ENCODE data around the gene TUBG2. TPM values are rescaled to one million over a fixed set of nuclear protein-coding genes. Genes with fewer than 3 reads are reported as not detected.
A peak's percentile ranks its signal among the peaks of the same experiment; 100 is the strongest.
"Not testable (repeated sequence)": the region's sequence is repeated elsewhere in the genome, so short reads cannot be mapped to it uniquely, and the experiment has no call there.

Gene TUBG2
- 30.7 and 35.4 TPM in 2 replicates for total RNA-seq (2014; rRNA removed)
- 30.3 TPM for polyA plus RNA-seq (2012)

DNA sequence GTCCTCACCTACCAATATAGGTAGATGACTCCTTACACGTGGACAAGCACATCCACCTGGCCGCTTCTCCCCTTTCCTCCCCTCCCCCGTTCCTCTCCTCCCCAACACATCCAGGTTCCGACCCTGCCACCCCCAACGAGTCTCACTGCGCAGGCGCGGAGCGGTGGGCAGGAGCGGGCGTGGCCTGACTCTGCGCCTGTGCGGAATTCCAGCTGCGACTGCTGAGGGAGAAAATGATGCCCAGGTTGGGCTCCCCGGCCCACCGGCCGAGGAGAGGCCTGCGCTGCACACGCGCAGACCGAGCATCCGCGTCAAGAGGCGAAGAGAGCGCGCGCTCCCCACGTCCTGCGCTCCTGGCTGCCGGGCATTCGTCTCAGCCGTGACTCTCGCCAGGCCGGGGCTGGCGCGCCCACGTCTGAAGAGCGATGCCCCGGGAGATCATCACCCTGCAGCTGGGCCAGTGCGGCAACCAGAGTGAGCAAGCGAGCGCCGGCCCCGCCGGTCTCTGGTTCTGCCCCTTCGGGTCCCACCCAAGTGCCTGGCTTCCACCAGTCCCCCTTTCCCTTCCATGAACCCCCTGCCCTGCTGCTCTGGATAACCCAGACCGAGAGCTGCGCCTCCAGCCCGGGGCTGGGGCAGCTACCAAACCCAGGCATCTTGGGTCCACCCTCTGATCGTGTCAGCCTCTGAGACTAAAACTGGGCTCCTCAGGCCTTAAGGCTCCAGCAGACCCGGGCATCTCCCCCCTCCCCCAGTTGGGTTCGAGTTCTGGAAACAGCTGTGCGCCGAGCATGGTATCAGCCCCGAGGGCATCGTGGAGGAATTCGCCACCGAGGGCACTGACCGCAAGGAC is at the start of gene TUBG2:
Gene TUBG2, plus strand, starts transcription at position 206 of the 853 bp plus-strand sequence. Its CDS starts 220 bp downstream, at position 426.
- DNase-seq (ENCODE audit: low read depth): peak; percentile 89

DNA sequence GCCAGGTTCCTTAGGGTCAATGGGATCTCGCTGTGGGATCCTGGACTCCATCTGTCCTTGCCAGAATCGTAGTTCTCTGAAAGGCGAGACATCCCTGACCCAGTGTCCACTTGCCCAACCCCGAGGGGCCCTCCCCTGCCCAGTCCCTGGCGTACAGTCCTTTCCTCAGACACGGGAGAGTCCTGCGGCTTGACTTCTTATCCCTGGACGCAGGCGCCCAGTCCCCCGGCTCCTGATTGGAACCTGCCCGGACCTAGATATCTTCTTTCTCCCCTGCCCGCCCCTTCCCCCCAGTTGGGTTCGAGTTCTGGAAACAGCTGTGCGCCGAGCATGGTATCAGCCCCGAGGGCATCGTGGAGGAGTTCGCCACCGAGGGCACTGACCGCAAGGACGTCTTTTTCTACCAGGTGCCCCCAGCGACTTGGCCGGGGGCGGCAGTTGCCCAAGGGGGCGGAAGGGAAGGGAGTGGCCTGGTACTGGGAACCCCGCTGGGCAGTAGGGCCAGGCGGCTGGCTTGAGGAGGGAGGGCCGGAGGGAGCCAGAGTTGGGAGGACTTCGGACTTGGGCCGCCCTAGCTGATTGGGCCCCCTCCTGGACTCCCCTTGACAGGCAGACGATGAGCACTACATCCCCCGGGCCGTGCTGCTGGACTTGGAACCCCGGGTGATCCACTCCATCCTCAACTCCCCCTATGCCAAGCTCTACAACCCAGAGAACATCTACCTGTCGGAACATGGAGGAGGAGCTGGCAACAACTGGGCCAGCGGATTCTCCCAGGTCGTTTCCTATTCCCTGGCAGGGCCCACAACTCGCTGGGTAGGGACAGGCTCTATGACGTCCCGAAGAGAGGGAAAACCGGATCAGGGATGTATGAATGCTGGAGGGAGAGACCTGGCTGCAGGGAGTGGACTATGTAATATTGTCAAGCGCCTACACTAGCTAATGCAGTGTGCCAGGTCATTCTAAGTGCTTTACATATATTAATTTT is 49.0 kb upstream of the TUBG2 start:
- DNase-seq (ENCODE audit: low read depth): peak; percentile 56

DNA sequence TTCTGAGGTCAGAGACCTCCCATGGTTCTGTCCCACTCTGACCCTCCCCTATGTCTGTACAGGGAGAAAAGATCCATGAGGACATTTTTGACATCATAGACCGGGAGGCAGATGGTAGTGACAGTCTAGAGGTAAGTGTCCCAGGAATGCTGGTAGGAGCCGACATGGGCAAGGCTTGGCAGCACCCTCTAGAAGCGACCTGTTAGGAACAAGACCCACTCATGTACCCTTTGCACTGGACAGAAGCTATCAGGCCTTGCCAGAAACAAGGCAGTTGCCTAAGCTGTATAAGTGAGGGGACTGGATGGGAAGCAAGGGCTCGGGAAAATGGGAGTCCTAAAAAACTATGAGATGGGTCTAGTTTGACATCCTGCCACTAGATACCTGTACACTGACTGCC is 47.1 kb upstream of the TUBG2 start:
- no peak for DNase-seq (ENCODE audit: low read depth)

DNA sequence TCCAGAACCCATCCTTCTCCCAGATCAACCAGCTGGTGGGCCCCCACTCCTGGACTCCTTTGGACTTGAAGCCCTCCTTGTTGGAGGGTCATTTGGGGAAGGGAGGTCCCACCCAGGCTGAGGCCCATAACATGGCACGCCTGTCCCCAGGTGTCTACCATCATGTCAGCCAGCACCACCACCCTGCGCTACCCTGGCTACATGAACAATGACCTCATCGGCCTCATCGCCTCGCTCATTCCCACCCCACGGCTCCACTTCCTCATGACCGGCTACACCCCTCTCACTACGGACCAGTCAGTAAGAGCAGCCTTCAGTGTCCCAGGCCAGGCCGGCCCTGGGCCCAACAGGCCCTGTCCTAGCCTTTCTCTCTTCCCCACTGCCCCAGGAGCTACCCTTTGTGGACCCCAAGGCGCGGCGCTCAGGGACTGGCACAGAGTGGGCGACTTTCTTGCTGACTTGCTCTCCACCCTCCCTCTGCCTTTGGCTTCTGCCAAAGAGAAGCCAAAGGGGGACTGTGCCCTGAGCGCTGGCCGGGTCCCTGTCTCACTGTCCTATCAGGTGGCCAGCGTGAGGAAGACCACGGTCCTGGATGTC is 45.3 kb upstream of the TUBG2 start:
- DNase-seq (ENCODE audit: low read depth): no peak

DNA sequence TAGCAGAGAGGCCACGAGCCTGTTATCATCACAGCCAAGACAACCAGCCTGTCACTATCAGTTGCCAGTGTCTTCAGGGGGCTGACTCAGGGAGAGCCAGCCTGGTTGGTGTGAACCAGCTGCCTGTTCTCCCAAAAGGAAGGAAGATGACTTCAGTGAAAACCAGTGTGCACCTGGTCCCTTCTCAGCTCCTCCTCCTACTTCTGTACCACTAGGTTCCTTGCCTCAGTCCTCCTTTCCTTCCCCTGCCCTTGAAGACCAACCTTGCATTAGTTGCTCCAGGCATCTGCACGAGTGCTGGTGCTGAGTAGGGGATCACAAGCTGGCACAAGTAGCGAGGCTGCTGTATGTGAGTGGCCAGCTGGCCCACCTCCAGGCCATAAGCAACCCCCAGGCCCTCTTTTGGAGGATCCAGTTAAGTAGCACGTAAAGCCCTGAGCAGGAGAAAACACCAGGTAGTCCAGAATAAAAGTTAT is 41.1 kb upstream of the TUBG2 start:
- DNase-seq (ENCODE audit: low read depth): peak; percentile 42

DNA sequence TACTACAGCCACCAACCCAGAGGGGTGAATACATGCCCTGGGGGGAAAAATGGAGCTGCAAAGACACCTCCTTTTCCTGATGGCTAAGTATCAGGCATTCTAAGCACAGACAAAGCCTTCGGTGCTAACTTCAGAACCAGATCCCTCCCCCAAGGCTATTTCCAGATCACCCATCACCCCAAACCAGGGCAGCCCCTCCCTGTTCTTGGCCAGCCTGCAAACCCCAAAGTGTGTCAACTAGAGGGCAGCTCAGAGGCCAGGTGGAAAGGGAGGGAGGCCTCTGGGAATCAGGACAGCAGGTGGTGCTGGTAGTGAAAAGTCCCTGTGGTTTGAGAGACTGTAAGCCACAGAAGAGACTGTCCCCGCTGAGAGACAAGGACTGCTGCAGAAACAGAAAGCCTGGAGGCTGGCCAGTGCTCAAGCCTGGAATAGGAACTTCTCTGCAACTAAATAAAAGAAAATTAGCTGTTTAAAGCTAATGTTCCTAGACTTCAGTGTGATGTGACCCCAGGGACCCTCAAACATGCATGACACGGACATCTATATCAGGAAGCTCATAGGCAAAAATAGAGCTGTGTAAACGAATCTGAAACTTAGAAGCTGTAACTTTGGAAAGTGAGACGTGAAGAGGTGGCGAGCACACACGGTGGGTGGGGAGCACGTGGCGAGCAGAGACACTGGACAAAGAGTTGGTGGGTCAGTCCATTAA is 40.5 kb upstream of the TUBG2 start:
- peak; percentile 93 for DNase-seq (ENCODE audit: low read depth)

DNA sequence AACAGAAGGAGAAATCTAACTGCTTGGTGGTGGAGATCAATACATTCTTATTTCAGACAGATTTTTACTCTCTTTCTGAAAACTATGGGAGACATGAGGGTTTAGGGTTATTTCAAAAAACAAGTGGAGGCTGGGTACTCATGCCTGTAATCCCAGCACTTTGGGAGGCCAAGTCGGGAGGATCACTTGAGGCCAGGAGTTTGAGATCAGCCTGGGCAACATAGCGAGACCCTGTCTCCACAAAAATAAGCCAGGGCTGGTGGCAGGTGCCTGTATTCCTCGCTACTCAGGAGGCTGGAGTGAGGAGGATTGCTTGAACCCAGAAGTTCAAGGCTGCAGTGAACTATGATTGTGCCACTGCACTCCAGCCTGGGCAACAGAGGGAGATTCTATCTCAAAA is 37.1 kb upstream of the TUBG2 start:
- DNase-seq (ENCODE audit: low read depth): not testable (repeated sequence)

DNA sequence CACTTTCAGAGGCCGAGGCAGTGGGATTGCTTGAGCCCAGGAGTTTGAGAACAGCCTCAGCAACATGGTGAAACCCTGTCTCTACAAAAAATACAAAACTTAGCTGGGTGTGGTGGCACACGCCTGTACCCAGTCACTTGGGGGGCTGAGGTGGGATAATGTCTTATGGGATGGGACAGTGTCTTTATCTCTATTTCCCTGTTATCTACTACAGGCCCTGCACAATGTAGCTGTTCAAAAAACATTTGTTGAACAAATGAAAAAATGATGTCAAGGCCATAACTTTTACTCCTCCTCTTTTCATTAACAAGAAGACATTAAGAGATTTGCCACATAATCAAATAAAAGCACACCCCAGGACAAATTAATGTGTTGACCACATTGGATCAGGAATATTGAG is 35.8 kb upstream of the TUBG2 start:
- DNase-seq (ENCODE audit: low read depth): no peak

DNA sequence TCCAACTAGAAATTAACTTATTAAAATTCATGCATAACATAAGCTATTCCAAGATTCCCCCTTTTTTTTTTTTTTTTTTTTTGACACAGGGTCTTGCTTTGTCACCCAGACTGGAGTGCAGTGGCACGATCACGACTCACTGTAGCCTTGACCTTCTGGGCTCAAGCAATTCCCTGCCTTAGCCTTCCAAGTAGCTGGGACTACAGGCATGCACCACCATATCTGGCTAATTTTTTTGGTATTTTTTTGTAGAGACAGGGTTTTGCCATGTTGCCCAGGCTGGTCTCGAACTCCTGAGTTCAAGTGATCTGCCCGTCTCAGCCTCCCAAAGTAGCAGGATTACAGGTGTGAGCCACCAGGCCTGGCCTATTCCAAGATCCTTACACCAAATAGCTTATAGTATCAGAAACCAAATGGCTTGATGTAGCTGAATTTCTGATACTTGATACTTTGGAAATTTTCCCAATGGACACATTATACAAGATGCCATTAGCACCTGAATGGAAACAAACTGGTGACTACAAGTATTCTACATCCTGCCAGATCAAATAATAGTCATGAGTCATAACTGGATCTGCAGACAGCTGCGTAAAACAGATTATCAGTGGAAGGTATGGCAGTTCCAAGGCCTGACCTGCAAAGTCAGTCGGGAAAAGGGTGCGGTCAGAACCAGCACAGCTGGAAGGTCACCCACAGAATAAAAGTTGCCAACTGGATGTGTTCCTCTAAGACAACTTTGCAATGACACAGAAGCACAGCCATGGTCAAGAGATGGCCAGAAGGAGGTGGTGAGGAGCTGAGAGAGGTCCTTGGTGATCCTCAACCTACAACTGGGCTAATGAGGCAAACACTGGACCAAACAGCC is 35.1 kb upstream of the TUBG2 start:
- peak; percentile 85 for DNase-seq (ENCODE audit: low read depth)

DNA sequence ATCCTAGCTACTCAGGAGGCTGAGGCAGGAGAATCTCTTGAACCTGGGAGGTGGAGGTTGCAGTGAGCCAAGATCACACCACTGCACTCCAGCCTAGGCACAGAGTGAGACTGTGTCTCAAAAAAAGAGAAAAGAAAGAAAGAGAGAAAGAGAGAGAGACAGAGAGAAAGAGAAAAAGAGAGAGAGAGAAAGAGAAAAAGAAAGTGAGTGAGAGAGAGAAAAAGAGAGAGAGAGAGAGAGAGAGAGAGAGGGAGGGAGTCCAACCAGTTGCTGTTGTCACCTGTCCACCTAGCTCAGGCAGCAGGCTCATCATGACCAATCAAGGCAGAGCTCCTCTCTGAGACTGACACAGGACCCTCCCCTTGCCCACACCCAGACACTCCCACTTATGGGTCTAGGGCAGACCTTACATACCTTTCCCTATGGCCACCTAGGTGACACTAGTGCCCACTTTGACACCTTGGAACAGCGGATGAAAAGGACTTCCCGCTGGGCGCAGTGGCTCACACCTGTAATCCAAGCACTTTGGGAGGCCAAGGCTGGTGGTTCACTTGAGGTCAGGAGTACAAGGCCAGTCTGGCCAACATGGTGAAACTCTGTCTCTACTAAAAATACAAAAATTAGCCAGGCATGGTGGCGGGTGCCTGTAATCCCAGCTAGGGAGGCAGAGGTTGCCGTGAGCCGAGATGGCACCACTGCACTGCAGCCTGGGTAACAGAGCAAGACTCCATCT is 31.9 kb upstream of the TUBG2 start:
- not testable (repeated sequence) for DNase-seq (ENCODE audit: low read depth)

DNA sequence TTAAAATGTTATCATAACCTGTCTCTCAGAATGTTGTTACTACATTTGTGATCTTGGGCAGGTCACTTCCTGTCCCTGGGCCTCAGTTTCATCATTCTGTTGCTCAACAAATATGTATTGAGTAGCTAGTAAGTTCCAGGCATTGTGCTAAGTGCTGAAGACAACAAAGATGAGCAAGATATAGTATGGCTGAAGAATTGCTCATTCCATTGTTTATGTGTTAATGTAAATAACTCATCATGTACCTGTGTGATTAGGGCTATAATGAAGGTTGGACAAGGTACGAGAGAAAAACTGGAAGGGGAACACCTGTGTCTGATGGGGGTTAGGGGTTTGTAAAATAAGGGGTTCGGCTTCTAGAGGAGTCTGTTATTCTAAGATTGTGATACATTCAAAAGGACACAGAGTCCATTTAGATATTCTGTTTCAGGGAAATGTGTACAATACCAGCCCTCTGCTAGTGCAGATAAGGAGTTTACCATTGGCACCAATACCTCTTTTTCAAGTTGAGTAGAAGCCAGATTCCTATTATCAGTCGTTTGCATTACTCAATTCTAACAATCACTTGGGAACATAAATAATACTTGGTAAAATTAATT is 29.6 kb upstream of the TUBG2 start:
- DNase-seq (ENCODE audit: low read depth): no peak

DNA sequence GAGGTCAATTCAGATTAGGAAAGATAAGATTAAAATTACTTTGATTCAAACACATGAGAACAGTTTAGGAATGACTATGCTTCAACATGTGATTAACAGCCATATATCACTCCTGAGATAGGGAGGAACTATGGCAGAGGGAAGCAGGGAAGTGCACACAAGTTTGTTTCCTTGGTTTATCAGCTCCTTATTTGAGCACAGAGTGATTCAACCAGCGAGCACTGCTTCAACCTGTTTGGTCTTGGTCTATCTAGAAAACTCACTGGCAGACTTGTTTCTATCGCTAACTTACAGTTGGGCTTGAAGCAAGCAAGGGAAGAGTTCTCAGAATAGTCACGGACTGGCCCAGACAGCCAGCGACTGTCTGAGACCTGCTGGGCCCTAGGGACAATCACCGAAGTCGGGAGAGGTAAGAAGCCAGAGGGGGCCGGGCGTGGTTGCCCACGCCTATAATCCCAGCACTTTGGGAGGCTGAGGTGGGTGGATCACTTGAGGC is 26.1 kb upstream of the TUBG2 start:
- no peak for DNase-seq (ENCODE audit: low read depth)

DNA sequence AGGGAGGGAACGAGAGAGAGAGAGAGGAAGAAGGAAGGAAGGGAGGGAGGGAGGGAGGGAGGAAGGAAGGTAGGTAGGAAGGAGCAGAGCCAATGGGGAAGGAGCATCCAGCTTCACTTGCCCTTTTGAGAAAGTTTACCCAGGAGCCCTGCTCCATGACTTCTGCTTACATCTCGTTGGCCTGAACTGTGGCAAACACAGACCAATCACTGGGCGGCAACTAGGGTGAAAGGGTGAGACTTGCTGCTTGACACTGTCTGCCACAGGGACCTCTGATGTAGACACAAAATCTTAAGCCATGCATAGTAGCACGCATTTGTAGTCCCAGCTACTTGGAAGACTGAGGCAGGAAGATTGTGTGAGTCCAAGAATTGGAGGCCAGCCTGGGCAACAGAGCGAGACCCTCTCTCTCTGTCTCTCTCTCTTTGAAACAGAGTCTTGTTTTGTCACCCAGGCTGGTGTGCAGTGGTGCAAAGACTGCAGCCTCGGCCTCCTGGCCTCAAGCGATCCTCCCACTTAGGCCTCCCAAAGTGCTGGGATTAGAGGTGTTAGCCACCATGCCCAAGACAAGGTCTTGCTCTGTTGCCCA is 19.5 kb upstream of the TUBG2 start:
- DNase-seq (ENCODE audit: low read depth): no peak

DNA sequence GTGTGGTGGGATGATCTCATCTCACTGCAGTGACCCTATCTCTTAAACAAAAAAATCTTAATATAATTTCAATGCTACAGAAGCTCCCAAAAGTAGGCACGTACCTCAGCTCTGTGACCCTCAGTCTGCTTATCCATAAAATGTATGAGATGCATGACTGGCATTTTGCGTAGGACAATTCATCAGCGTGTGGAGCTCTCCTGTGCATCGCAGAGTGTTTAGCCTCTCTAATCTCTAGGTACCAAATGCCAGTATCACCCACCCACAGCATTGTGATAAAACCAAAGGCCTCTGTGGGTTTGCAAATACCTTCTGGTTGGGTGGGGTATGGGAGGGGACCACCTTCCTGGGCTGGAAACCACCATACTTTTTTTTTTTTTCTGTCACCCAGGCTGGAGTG is 19.0 kb upstream of the TUBG2 start:
- no peak for DNase-seq (ENCODE audit: low read depth)

DNA sequence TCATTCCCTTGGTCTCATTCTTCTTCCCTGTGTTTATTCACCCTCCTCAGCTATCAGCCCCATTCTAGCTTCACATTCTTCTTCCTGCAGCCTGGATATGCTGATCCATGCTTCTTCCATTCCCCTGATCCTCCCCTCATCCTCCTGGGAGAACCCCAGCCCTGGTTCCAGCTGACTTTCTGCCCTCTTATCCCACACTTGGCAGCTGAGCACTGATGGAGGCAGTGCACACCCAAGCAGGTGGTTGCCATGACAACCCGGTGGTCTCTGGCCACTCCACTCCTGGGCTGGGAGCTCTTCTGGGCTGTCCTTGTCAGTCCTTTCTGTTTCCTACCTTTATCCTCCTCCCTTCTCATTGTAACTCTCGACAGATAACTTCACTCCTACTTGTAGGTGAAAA is 16.7 kb upstream of the TUBG2 start:
- no peak for DNase-seq (ENCODE audit: low read depth)

DNA sequence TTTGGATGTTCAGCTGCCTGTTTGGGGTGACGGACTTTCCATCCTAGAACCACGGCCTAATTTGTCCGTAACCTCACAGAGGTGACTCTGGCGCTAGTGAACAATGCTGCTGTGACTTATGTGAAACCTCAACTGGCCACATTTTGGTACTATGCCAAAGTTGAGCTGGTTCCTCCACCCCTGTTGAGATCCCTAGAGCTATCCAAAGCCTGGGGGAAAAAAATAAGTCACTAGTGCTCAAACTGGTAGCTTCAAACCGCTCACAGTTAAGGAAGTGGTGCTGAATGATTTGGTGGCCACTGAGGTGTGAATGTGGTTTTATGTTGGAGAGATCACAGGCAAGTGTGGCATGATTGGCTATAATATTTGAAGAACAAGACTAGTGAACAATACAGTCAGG is 11.3 kb upstream of the TUBG2 start:
- no peak for DNase-seq (ENCODE audit: low read depth)

DNA sequence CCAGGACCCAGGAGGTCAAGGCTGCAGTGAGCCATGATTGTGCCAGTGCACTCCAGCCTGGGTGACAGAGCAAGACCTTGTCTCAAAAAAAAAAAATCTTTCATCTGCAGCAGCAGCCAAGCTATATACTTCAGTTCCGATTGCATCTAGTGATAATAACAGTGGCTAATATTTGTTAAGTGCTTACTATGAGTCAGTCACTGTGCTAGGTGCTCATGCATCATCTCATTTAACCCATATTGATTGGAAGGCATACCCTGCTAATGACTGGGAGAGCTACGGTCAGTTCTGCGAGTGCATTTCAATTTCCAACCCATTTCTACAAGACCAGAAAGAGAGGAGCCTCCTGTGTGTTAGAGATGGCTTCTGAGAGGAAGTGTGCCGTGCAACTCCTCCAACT is 7.7 kb upstream of the TUBG2 start:
- no peak for DNase-seq (ENCODE audit: low read depth)
